A673 (cell line): Measurements from ENCODE around the gene SERP2.

Experiments used
- CTCF ChIP-seq: fragments of 300-800, 200-600 bp; sonication (generic); conservative IDR thresholded peaks from 2 replicates; pipeline ENCODE4 v1.5.1; 2017; ENCODE audit warnings: low read depth, mild to moderate bottlenecking, antibody characterized with exemption, low read length, moderate library complexity, mixed read lengths
- EZH2 ChIP-seq: fragments of 200-600 bp; sonication (generic); IDR thresholded peaks from 2 replicates; pipeline ENCODE4 v1.6.1; 2017; ENCODE audit warnings: borderline replicate concordance, low read depth, mild to moderate bottlenecking, mixed read lengths, antibody characterized with exemption, low read length; ENCODE audit not compliant: poor library complexity, severe bottlenecking

- TF ChIP-seq CTCF (no peak), EZH2 (no peak)
Measured at GRCh38 chr13:44354884-44355283, 18.7 kb upstream of the SERP2 start.
